Pancreas (tissue), 10 donors: ENCODE measurements around the gene ECHS1. TPM values are rescaled to one million over a fixed set of nuclear protein-coding genes. Genes with fewer than 3 reads are reported as not detected.

Experiments used
- ATAC-seq, 4 donors: fragments of 200-7000 bp; cut with Tn5 transposase; one replicate each; pipeline versions ENCODE4 v1.8.0 to v1.9.1; 2020; ENCODE audit warnings: mild to moderate bottlenecking in 4 of 4, moderate library complexity in 4 of 4
- DNase-seq, 6 donors: peaks; one replicate each; pipeline ENCODE4 v3.0.0-alpha.2; 2020
- FAIRE-seq: peaks from 2 replicates; lab custom pipeline; 2012; peaks lifted over from hg19 to GRCh38; lab: Jason Lieb, UNC
- H3K27ac ChIP-seq, 4 donors: fragments of 200-600 bp; sonication (generic); 1 replicate in 3 of 4; 2 replicates in 1 of 4; pipeline versions ENCODE4 v1.5.0 to v1.8.0; 2020
- H3K27me3 ChIP-seq, 4 donors: fragments of 200-600 bp; one replicate each; pipeline ENCODE4 v1.8.0; 2021
- H3K36me3 ChIP-seq, 3 donors: fragments of 200-600 bp; sonication (generic) in 1 of 3; one replicate each; pipeline versions ENCODE4 v1.5.0 to v1.8.0; 2020 to 2021
- H3K4me1 ChIP-seq, 3 donors: fragments of 200-600 bp; one replicate each; pipeline ENCODE4 v1.8.0; 2021
- H3K4me3 ChIP-seq, 4 donors: fragments of 200-600 bp; sonication (generic) in 2 of 4; one replicate each; pipeline versions ENCODE4 v1.5.0 to v1.8.0; 2020 to 2021
- H3K9me3 ChIP-seq, 4 donors: fragments of 200-600 bp; one replicate each; pipeline ENCODE4 v1.8.0; 2021
- CTCF ChIP-seq, 4 donors: fragments of 200-600 bp; sonication (generic) in 3 of 4; IDR thresholded peaks; one replicate each; pipeline versions ENCODE4 v1.5.0 to v1.8.0; 2021; ENCODE audit warnings: antibody characterized with exemption in 4 of 4
- WGBS, 2 donors: extraction: QIAGEN DNeasy Blood & Tissue Kit; methylation state at CpG; one replicate each; pipeline ENCODE4 v1.1.7; 2013; 5-methylcytosine and 5-hydroxymethylcytosine counted together
- intact Hi-C, 3 donors: fragments of 100-400 bp; cut with DNase I; formaldehyde crosslinking; loops; one replicate each; pipeline versions ENCODE4 v1.11.1 to v1.14.2; 2022
- polyA plus RNA-seq, 2 donors: library from polyadenylated mRNA; stranded (reverse); fragments of 200-250 nt; gene quantifications; one replicate each; pipeline ENCODE4 v1.2.3, GENCODE V29; 2013
- total RNA-seq, 6 donors: library from RNA; stranded (reverse); fragmentation: NEBNext Ultra II Directional in 4 of 6; extraction: Animal tissue kit (Norgen Biotek cat#: 25700) in 4 of 6; gene quantifications; one replicate each; pipeline versions ENCODE4 v1.2.1 to v1.2.4, GENCODE V29; 2021 to 2023
- donor health status: healthy with polysubstance abuse.
- donor health status: DM: no; HTN: no; CAD: no; lungs with moderate emphysema.
- donor health status: DM: no; HTN: no; CAD: no.
- donor health status: control.
- donor health status: control.
- donor health status: Bipolar disorder and iron deficiency.
- donor health status: DM: yes; HTN: yes; CAD: no.
- donor health status: DM: no; HTN: no; CAD: no.
- donor health status: DM: no; HTN: no; CAD: no.
- donor health status: DM: yes; HTN: yes; CAD: no.

Gene ECHS1
- total and polyA plus RNA-seq, 8 donors: 32.4 to 69.2 (median 37.8) TPM

GRCh38 chr10:133359554-133359971 is 13.6 kb downstream of the ECHS1 start:
- peaks cover 10 to 20% (median 10%) of the 10 kb centered on the region in 3 donors for H3K4me1 ChIP-seq
- WGBS, 2 donors: 14 to 15% methylated on average over 6 of the region's 6 CpGs
- FAIRE-seq (no peak), DNase-seq (peak; percentile 51 to 91 (median 76)), ATAC-seq (peak; percentile 58 to 59 (median 58))
- H3K36me3 ChIP-seq: peaks cover 0 to 13% (median 0%) of the 10 kb centered on the region in 3 donors
- intact Hi-C loops: no loop called here
- no peak overlapping the region for H3K4me3 ChIP-seq
- H3K9me3 ChIP-seq: no peaks in the 10 kb centered on the region
- H3K27ac ChIP-seq: peak overlapping the region in 2 of 4 donors; percentile 5 to 32
- TF ChIP-seq CTCF (IDR thresholded peaks at IDR 0.05): no peak
- no peaks in the 10 kb centered on the region for H3K27me3 ChIP-seq

- Histone ChIP-seq H3K27ac (peak overlapping the region in 3 of 4 donors; percentile 5 to 46 (median 32)), H3K4me3 (no peak overlapping the region), H3K4me1 (peaks cover 10 to 20% (median 10%) of the 10 kb centered on the region in 3 donors), H3K9me3 (no peaks in the 10 kb centered on the region), H3K27me3 (no peaks in the 10 kb centered on the region), H3K36me3 (peaks cover 0 to 11% (median 0%) of the 10 kb centered on the region in 3 donors)
- ATAC-seq: peak in 1 of 4 donors; percentile 4
- no peak for FAIRE-seq
- no peak for TF ChIP-seq CTCF (IDR thresholded peaks at IDR 0.05)
- 71 to 81% methylated on average over 11 of the region's 11 CpGs for WGBS, 2 donors
- DNase-seq: peak in 1 of 6 donors; percentile 62
- intact Hi-C loops: no loop called here
These were observed 14.2 kb downstream of the ECHS1 start for GRCh38 chr10:133358925-133359310.

GRCh38 chr10:133358162-133358924 is 14.8 kb downstream of the ECHS1 start:
- DNase-seq (peak in 4 of 6 donors; percentile 28 to 89 (median 68)), FAIRE-seq (no peak), ATAC-seq (peak in 2 of 4 donors; percentile 11 to 31)
- intact Hi-C loops: no loop called here
- Histone ChIP-seq H3K27me3 (no peaks in the 10 kb centered on the region), H3K27ac (peak overlapping the region in 2 of 4 donors; percentile 32 to 46), H3K9me3 (no peaks in the 10 kb centered on the region), H3K4me1 (peaks cover 10 to 20% (median 10%) of the 10 kb centered on the region in 3 donors), H3K36me3 (peaks cover 0 to 11% (median 0%) of the 10 kb centered on the region in 3 donors), H3K4me3 (no peak overlapping the region)
- WGBS, 2 donors: 83 to 87% methylated on average over 34 to 41 of the region's 41 CpGs
- TF ChIP-seq CTCF (IDR thresholded peaks at IDR 0.05): no peak

- ATAC-seq (peak; percentile 51 to 76 (median 70)), FAIRE-seq (no peak), DNase-seq (peak in 4 of 6 donors; percentile 59 to 88 (median 66))
- no peak for TF ChIP-seq CTCF (IDR thresholded peaks at IDR 0.05)
- 6 to 10% methylated on average over 72 to 83 of the region's 83 CpGs for WGBS, 2 donors
- Histone ChIP-seq H3K9me3 (no peaks in the 10 kb centered on the region), H3K4me1 (peaks cover 10 to 20% (median 10%) of the 10 kb centered on the region in 3 donors), H3K4me3 (peak within 1 kb of the TSS; percentile 39 to 63 (median 46)), H3K27me3 (no peaks in the 10 kb centered on the region), H3K36me3 (peaks cover 0 to 3% (median 0%) of the 10 kb centered on the region in 3 donors), H3K27ac (peak within 1 kb of the TSS in 2 of 4 donors; percentile 32 to 46)
- intact Hi-C loops: no loop called here
These were observed 15.6 kb downstream of the ECHS1 start, which contains the start of gene FUOM for GRCh38 chr10:133357285-133358161. TSS of gene FUOM (minus strand) at chr10:133358019. CDS start at chr10:133358007, 12 bp downstream.
